C4-2B (cell line): ENCODE measurements around the gene SCN1B.

Source experiments
- ZFX ChIP-seq: fragments of 450-650 bp; IDR thresholded peaks from 2 replicates; pipeline ENCODE4 v1.6.1; 2017
- TF ChIP-seq, protein P1 (sequence below): fragments of 450-650 bp; conservative IDR thresholded peaks from 2 replicates; pipeline ENCODE4 v1.5.1; 2017; ENCODE audit warnings: mild to moderate bottlenecking

DNA sequence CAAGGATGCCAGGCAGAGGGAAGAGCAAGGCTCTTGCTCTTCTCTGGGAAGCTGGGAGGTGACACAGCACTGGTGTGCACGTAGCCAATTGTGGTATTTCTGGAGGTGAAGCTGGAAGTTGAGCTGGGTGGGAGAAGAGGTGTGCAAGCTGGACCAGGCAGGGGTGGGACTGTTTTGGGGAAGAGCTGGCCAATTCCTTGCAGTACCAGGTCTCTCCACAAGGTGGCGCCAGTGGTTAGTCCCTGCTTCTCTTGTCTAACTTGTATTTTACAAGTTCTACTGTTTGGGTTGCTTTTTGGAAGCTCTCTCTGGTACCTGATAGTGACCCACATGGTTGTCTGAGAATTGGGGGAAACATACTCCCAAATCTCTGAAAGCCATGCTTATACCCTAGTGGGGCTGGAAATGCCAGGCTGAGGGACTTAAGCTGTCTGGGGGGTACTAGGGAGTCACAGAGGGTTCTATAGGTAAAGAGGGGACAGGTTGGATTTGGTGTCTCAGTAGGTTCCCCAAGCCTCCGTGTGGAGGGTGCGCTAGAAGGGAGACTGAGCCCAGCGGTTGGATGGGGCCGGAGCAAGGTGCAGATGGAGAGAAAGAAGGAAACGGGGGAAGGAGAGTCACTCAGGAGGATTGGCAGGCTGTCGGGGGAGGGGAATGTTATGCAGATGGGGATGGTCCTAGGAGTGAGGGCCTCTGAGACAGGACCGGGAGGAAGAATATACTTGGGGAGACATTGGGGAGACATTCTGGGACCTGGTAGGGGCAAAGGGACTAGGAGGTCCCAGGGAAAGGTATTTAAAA is 14.2 kb downstream of the SCN1B start:
- TF ChIP-seq, protein P1, sequence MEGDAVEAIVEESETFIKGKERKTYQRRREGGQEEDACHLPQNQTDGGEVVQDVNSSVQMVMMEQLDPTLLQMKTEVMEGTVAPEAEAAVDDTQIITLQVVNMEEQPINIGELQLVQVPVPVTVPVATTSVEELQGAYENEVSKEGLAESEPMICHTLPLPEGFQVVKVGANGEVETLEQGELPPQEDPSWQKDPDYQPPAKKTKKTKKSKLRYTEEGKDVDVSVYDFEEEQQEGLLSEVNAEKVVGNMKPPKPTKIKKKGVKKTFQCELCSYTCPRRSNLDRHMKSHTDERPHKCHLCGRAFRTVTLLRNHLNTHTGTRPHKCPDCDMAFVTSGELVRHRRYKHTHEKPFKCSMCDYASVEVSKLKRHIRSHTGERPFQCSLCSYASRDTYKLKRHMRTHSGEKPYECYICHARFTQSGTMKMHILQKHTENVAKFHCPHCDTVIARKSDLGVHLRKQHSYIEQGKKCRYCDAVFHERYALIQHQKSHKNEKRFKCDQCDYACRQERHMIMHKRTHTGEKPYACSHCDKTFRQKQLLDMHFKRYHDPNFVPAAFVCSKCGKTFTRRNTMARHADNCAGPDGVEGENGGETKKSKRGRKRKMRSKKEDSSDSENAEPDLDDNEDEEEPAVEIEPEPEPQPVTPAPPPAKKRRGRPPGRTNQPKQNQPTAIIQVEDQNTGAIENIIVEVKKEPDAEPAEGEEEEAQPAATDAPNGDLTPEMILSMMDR, result peak; percentile 98
- TF ChIP-seq ZFX, result no peak
